Parathyroid adenoma (tissue), 2 donors: Measurements from ENCODE around the gene TXNRD2.
"Not testable (repeated sequence)": the region's sequence is repeated elsewhere in the genome, so short reads cannot be mapped to it uniquely, and the experiment has no call there.

Source experiments
- H2AFZ ChIP-seq: fragments of 300-600 bp; sonication (generic); one replicate; pipeline ENCODE4 v1.7.0; 2017; ENCODE audit warnings: antibody characterized with exemption, mild to moderate bottlenecking
- H3K27ac ChIP-seq: fragments of 300-600 bp; sonication (generic); one replicate; pipeline ENCODE4 v1.7.0; 2017
- H3K27me3 ChIP-seq: fragments of 300-600 bp; sonication (generic); one replicate; pipeline ENCODE4 v1.7.0; 2017; ENCODE audit warnings: low read length; ENCODE audit not compliant: control insufficient read depth, insufficient read depth
- H3K36me3 ChIP-seq: fragments of 300-600 bp; sonication (generic); one replicate; pipeline ENCODE4 v1.7.0; 2017; ENCODE audit warnings: low read length; ENCODE audit not compliant: control insufficient read depth, insufficient read depth
- H3K4me1 ChIP-seq: fragments of 300-600 bp; sonication (generic); one replicate; pipeline ENCODE4 v1.7.0; 2017; ENCODE audit warnings: control low read depth
- H3K4me2 ChIP-seq: fragments of 300-600 bp; sonication (generic); one replicate; pipeline ENCODE4 v1.7.0; 2017; ENCODE audit warnings: low read length
- H3K4me3 ChIP-seq: fragments of 300-600 bp; sonication (generic); one replicate; pipeline ENCODE4 v1.7.0; 2017; ENCODE audit warnings: low read depth, low read length
- H3K79me2 ChIP-seq: fragments of 300-600 bp; sonication (generic); one replicate; pipeline ENCODE4 v1.7.0; 2017; ENCODE audit warnings: control low read depth
- H3K9ac ChIP-seq: fragments of 300-600 bp; sonication (generic); one replicate; pipeline ENCODE4 v1.7.0; 2017; ENCODE audit warnings: mild to moderate bottlenecking
- H3K9me3 ChIP-seq: fragments of 300-600 bp; sonication (generic); one replicate; pipeline ENCODE4 v1.7.0; 2017; ENCODE audit warnings: low read length; ENCODE audit not compliant: control insufficient read depth
- CTCF ChIP-seq: fragments of 300-600 bp; sonication (generic); IDR thresholded peaks from one replicate; pipeline ENCODE4 v1.7.0; 2017; ENCODE audit warnings: antibody characterized with exemption, mild to moderate bottlenecking
- donor health status: primary hyperparathyroidism.

Gene TXNRD2

GRCh38 chr22:19832476-19833108 lies 109.0 kb downstream of the TXNRD2 start:
- Histone ChIP-seq H2AFZ (no peak overlapping the region), H3K27me3 (no peaks in the 10 kb centered on the region), H3K4me1 (no peaks in the 10 kb centered on the region), H3K9ac (no peak overlapping the region), H3K9me3 (no peaks in the 10 kb centered on the region), H3K4me3 (no peak overlapping the region), H3K4me2 (no peak overlapping the region), H3K79me2 (no peaks in the 10 kb centered on the region), H3K27ac (no peak overlapping the region), H3K36me3 (no peaks in the 10 kb centered on the region)
- TF ChIP-seq CTCF: no peak

GRCh38 chr22:19831979-19832378 lies 109.6 kb downstream of the TXNRD2 start:
- H3K9me3 ChIP-seq, H3K4me2 ChIP-seq, H3K27ac ChIP-seq, H2AFZ ChIP-seq, H3K27me3 ChIP-seq, H3K4me1 ChIP-seq, H3K36me3 ChIP-seq, H3K4me3 ChIP-seq, H3K9ac ChIP-seq, H3K79me2 ChIP-seq: not testable (repeated sequence)

- Histone ChIP-seq H3K79me2 (no peaks in the 10 kb centered on the region), H2AFZ (no peak overlapping the region), H3K36me3 (no peaks in the 10 kb centered on the region), H3K27ac (no peak overlapping the region), H3K4me1 (no peaks in the 10 kb centered on the region), H3K4me2 (no peak overlapping the region), H3K9me3 (no peaks in the 10 kb centered on the region), H3K4me3 (no peak overlapping the region), H3K9ac (no peak overlapping the region), H3K27me3 (no peaks in the 10 kb centered on the region)
- no peak for TF ChIP-seq CTCF
These were observed 110.6 kb downstream of the TXNRD2 start for GRCh38 chr22:19831016-19831415.

GRCh38 chr22:19828035-19828401 lies 113.6 kb downstream of the TXNRD2 start:
- Histone ChIP-seq H3K4me3 (no peak overlapping the region), H3K9ac (no peak overlapping the region), H3K79me2 (no peaks in the 10 kb centered on the region), H3K9me3 (no peaks in the 10 kb centered on the region), H3K27ac (no peak overlapping the region), H3K36me3 (no peaks in the 10 kb centered on the region), H3K4me1 (no peaks in the 10 kb centered on the region), H3K4me2 (no peak overlapping the region), H2AFZ (no peak overlapping the region), H3K27me3 (no peaks in the 10 kb centered on the region)
- no peak for TF ChIP-seq CTCF

GRCh38 chr22:19827341-19828034 lies 114.1 kb downstream of the TXNRD2 start:
- H3K79me2 ChIP-seq: no peaks in the 10 kb centered on the region

More at GRCh38 chr22:19827341-19828034, 114.1 kb downstream of the TXNRD2 start:
- Histone ChIP-seq H3K36me3 (no peaks in the 10 kb centered on the region), H3K4me3 (no peak overlapping the region), H3K4me2 (no peak overlapping the region), H2AFZ (no peak overlapping the region), H3K9ac (no peak overlapping the region), H3K9me3 (no peaks in the 10 kb centered on the region), H3K27me3 (no peaks in the 10 kb centered on the region), H3K27ac (no peak overlapping the region), H3K4me1 (no peaks in the 10 kb centered on the region)
- no peak for TF ChIP-seq CTCF
